Activated CD4-positive, alpha-beta T cell treated with anti-CD3 and anti-CD28 coated beads for 48 hours (primary cell): ENCODE measurements around the gene PRAMEF5.
"Not testable (repeated sequence)": the region's sequence is repeated elsewhere in the genome, so short reads cannot be mapped to it uniquely, and the experiment has no call there.

ENCODE experiments used
- DNase-seq: peaks from one replicate; pipeline ENCODE4 v3.0.0-alpha.2; 2020

Gene PRAMEF5

DNA sequence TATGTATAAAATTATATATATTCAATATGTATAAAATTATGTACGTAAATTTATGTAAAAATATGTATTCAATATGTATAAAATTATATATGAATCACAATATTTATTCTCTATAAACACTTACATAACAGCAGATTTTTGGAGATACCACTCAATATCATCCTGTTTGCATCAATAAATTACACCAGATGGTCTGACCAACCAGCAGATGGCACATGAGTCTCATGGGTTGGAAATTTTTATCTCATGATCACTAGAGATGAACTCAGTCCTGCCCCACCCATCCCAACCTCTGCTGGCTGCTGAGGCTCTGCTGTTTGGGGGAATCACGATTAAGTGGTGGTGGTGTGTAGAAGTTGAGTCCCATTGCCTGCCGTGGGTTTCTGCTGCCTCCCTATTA lies 25.6 kb downstream of the PRAMEF5 start:
- DNase-seq: not testable (repeated sequence)

DNA sequence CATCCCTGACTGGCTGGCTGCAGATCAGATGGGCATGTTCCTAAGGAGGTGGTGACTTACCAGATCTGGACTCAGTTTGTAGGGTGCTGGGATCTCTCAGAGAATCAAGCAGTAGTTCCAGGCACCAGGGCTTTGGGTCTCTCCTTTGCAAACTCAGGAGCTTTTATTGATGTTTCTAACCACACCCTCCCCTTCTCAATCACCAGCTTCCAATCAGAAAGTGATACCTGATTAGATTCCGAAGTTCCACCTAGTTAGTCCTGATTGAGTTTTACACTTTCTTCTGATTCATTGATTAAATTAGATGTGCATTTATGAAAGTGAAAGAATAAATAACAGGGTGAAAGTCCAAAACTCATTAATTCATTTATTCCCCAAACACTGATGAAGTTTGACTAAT lies 31.0 kb downstream of the PRAMEF5 start, which contains the start of gene PRAMEF8:
PRAMEF8 (minus strand) TSS at position 101 of the 400 bp plus-strand sequence. CDS start 1,046 bp downstream, outside the sequence.
- DNase-seq: not testable (repeated sequence)

DNA sequence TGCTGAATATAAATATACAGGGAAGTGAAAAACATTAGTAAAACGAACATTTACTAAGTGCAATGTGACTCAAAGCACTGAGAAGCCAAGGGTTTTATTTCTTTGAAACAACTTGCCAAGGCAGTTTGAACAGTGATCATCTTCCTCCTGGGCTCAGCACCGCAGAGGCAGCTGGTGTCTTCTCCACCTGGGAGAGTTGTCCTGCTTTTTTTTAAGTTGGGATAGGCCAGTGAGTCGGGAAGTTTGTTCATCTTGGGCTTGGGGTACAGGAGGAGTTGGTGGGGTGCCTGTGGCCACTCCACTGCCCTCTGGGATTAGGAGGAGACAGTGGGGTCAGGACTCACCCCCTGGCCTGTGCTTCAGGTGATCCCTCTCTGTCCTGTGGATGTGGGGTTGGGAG lies 35.0 kb downstream of the PRAMEF5 start:
- DNase-seq: not testable (repeated sequence)

- not testable (repeated sequence) for DNase-seq
Measured at GRCh38 chr1:13297216-13297931, 43.4 kb downstream of the PRAMEF5 start.

DNA sequence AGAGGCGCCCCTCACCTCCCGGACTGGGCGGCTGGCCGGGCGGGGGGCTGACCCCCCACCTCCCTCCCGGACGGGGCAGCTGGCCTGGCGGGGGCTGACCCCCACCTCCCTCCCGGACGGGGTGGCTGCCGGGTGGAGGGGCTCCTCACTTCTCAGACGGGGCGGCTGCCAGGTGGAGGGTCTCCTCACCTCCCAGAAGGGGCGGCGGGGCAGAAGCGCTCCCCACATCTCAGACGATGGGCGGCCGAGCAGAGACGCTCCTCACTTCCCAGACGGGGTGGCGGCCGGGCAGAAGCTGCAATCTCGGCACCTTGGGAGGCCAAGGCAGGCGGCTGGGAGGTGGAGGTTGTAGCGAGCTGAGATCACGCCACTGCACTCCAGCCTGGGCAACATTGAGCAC lies 44.7 kb downstream of the PRAMEF5 start:
- DNase-seq: not testable (repeated sequence)

DNA sequence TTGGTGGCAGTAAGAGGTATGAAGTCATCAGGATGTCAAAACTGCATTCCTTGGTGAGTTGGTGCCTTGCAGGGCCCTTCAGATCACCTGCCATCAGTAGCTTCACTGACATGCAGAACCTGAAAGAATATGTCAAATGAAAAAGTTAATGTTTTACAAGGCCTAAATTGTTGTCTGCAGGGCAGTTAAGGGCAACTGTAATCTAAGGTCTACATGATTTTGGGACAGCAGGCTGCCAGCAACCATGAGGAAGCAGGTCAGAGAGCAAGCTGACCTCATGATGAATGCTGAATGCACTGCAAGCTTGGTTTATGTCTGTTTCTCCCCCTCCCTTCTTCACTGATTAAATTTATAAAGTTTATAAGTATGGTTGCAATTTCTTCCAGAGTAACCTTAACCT lies 48.2 kb downstream of the PRAMEF5 start:
- DNase-seq: not testable (repeated sequence)

DNA sequence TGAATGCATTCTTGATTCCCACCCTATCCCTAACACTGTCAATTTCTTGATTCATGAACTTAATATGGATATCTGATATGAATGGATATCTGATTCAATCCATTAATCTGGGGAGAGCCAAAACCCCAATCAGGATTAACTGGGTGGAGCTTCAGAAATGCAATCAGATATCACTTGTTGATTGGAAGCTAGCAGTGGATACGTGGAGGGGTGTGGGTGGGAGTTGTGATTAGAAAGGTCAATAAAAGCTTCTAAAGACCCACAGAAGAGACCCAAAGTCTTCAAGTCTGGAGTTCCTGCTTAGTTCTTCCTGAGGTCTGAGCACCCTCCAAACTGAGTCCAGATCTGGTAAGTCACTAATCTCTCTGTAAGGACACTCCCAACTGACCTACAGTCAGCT lies 49.2 kb downstream of the PRAMEF5 start, which contains the start of gene PRAMEF33:
PRAMEF33 (plus strand) TSS at position 301 of the 400 bp plus-strand sequence. CDS start 2,416 bp downstream, outside the sequence.
- DNase-seq: not testable (repeated sequence)
